NCI-H2029 treated with DMSO at 0.1 percent for 48 hours (cell line): ENCODE measurements around the gene THSD4.
A peak's percentile ranks its signal among the peaks of the same experiment; 100 is the strongest.
"Not testable (repeated sequence)": the region's sequence is repeated elsewhere in the genome, so short reads cannot be mapped to it uniquely, and the experiment has no call there.

Source experiments
- DNase-seq: peaks from one replicate; lab custom pipeline; 2025; lab: John Stamatoyannopoulos, UW

THSD4 gene

GRCh38 chr15:71350622-71351378 is 235.5 kb downstream of the THSD4 start:
- DNase-seq = no peak

DNA sequence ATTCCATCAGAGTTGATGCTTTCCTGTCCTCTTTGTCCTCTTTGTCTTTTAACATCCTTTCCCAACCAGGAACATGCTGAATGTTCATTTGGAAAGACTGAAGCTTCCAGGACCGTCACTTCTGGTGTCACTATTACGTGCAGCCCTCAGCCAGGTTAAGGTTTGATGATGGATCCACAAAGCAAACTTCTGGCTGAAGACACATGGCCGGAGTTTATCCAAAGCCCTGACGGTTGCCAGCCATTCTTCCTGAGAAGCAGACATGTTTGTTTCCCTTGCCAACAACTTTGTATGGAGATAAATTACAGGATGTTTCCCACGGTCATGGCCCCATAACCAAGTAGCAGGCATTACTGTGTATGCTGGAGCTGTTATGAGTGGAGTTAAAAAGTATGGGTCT is 236.9 kb downstream of the THSD4 start:
- no peak for DNase-seq

- DNase-seq = no peak
Observed at GRCh38 chr15:71352765-71353164, 237.5 kb downstream of the THSD4 start.

- DNase-seq = no peak
Observed at GRCh38 chr15:71353171-71353570, 237.9 kb downstream of the THSD4 start.

GRCh38 chr15:71355268-71355667 is 240.0 kb downstream of the THSD4 start:
- no peak for DNase-seq

- no peak for DNase-seq
Observed at GRCh38 chr15:71357321-71357732, 242.1 kb downstream of the THSD4 start.

GRCh38 chr15:71357967-71358366 is 242.7 kb downstream of the THSD4 start:
- DNase-seq = no peak

GRCh38 chr15:71359246-71359645 is 244.0 kb downstream of the THSD4 start:
- DNase-seq = no peak

DNA sequence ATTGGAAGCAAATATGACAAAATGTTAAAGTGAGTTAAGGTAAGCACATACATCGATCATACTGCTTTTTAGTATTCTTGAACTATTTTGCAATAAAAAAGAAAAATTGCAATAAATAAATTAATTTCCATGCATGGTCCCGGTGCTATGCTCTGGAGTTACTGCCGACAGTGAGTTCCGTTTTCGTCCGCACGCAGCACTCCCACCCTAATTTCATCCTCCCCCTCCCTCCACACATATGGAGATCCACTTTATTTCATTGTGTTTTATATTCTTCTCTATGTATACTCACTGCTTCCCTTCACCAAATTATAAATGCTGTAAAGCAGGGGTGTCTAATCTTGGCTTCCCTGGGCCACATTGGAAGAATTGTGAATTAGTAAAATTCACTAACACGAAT is 247.3 kb downstream of the THSD4 start:
- no peak for DNase-seq

- no peak for DNase-seq
Observed at GRCh38 chr15:71362987-71363968, 248.0 kb downstream of the THSD4 start.

DNA sequence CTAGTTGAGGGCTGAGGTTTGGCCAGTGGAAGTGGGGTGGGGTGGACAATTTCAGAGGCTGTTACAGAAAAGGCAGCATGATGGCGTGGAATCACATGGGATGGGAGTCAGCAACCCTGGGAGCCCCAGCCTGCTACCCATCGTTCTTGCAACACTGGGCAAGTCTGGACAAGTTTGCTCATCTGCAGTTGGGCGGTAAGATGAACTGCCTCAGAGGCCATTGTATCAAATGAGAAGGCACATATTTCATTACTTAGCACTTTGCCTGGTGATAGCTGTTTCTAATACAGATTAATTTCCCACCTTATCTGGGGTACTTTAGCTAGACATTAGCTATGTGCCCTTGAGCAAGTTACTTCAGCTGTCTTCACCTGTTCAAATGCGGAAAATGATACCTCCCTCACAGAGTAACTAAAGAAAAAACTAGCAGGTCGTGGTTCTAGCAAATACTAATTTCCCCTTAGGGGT is 248.9 kb downstream of the THSD4 start:
- no peak for DNase-seq

- peak; percentile 15 for DNase-seq
Observed at GRCh38 chr15:71366522-71366921, 251.3 kb downstream of the THSD4 start.

GRCh38 chr15:71366926-71367325 is 251.7 kb downstream of the THSD4 start:
- DNase-seq = no peak

- not testable (repeated sequence) for DNase-seq
Observed at GRCh38 chr15:71367737-71368136, 252.5 kb downstream of the THSD4 start.

- DNase-seq = not testable (repeated sequence)
Observed at GRCh38 chr15:71372769-71373168, 257.5 kb downstream of the THSD4 start.

GRCh38 chr15:71373917-71374316 is 258.6 kb downstream of the THSD4 start:
- DNase-seq = no peak

GRCh38 chr15:71374607-71375352 is 259.5 kb downstream of the THSD4 start:
- DNase-seq = no peak

- no peak for DNase-seq
Observed at GRCh38 chr15:71375934-71376333, 260.7 kb downstream of the THSD4 start.

GRCh38 chr15:71379893-71380292 is 264.6 kb downstream of the THSD4 start:
- DNase-seq = no peak

GRCh38 chr15:71380345-71380744 is 265.1 kb downstream of the THSD4 start:
- no peak for DNase-seq

- DNase-seq = no peak
Observed at GRCh38 chr15:71384501-71384900, 269.2 kb downstream of the THSD4 start.

DNA sequence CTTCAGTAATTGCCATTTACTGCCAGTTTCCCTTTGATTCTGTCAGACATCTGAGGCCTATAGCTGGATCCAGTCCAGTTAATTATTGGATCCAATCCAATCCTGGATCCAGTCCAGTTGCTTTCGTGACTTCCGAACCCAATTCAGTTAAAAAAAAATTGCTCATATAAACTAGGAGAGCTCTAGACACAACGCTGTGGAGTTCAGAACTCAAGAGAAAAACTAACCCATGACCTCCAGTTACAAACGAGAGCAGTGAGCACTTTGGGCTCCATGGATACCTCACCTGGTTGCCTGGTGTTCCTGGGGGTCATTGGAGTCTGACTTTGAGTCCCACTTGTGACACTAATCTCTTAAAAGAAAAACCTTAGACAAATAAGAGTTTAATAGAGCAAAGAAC is 269.8 kb downstream of the THSD4 start:
- peak; percentile 18 for DNase-seq
